OCI-LY7 (cell line): ENCODE measurements around the gene MBOAT2. TPM values are rescaled to one million over a fixed set of nuclear protein-coding genes. Genes with fewer than 3 reads are reported as not detected.
"Not testable (repeated sequence)": the region's sequence is repeated elsewhere in the genome, so short reads cannot be mapped to it uniquely, and the experiment has no call there.

Experiments used
- BruUV-seq: library from RNA; stranded (reverse); fragments of 400-500 nt; replicated peaks from 2 replicates; lab custom pipeline; 2021; lab: Mats Ljungman, UMichigan
- CTCF ChIA-PET: fragments of 300-600 bp; sonication (Branson Sonifier 250); formaldehyde crosslinking; loops from one replicate; lab custom pipeline; 2022; ENCODE audit warnings: antibody characterized with exemption; ENCODE audit not compliant: unreplicated experiment; lab: Charles Lee
- POLR2A ChIA-PET: fragments of 300-600 bp; sonication (Branson Sonifier 250); formaldehyde crosslinking; loops from one replicate; lab custom pipeline; 2022; ENCODE audit warnings: antibody characterized with exemption; lab: Charles Lee
- DNase-seq: peaks from one replicate; pipeline ENCODE4 v3.0.0-alpha.2; 2015; ENCODE audit warnings: low spot score
- H2AFZ ChIP-seq: fragments of 200-600 bp; sonication (generic), shearing (Covaris generic); 2 replicates; pipeline ENCODE4 v1.6.1; 2014; ENCODE audit warnings: mild to moderate bottlenecking, antibody characterized with exemption, low read length, moderate library complexity
- H3K27ac ChIP-seq: fragments of 200-600 bp; sonication (generic); 2 replicates; pipeline ENCODE4 v1.5.1; 2014; ENCODE audit warnings: mixed run types, low read depth, mild to moderate bottlenecking, moderate library complexity, low read length, inconsistent platforms; ENCODE audit not compliant: poor library complexity, severe bottlenecking
- H3K36me3 ChIP-seq: fragments of 200-600 bp; sonication (generic); 2 replicates; pipeline ENCODE4 v1.6.1; 2014; ENCODE audit warnings: mild to moderate bottlenecking, antibody characterized with exemption, low read length, moderate library complexity, mixed read lengths; ENCODE audit not compliant: insufficient read depth
- H3K4me1 ChIP-seq: fragments of 200-600 bp; sonication (generic); 2 replicates; pipeline ENCODE4 v1.5.1; 2014; ENCODE audit warnings: mild to moderate bottlenecking, low read length; ENCODE audit not compliant: insufficient read depth, poor library complexity, severe bottlenecking
- H3K4me2 ChIP-seq: fragments of 200-600 bp; sonication (generic); 2 replicates; pipeline ENCODE4 v1.6.1; 2014; ENCODE audit warnings: mild to moderate bottlenecking, low read length
- H3K4me3 ChIP-seq: fragments of 200-600 bp; sonication (generic); 2 replicates; pipeline ENCODE4 v1.5.1; 2014; ENCODE audit warnings: mild to moderate bottlenecking, low read depth, low read length; ENCODE audit not compliant: poor library complexity, severe bottlenecking
- H3K79me2 ChIP-seq: fragments of 200-600 bp; sonication (generic); 2 replicates; pipeline ENCODE4 v1.6.1; 2016; ENCODE audit warnings: low read depth, mild to moderate bottlenecking, low read length, moderate library complexity, mixed read lengths; ENCODE audit not compliant: insufficient read depth
- H3K9me2 ChIP-seq: fragments of 200-600 bp; sonication (generic); 2 replicates; pipeline ENCODE4 v1.6.1; 2016; ENCODE audit warnings: mild to moderate bottlenecking, low read length, mixed read lengths; ENCODE audit not compliant: insufficient read depth
- H3K9me3 ChIP-seq: fragments of 200-600 bp; sonication (generic); 2 replicates; pipeline ENCODE4 v1.6.1; 2014; ENCODE audit warnings: mild to moderate bottlenecking, mixed run types, low read length, mixed read lengths
- H4K20me1 ChIP-seq: fragments of 200-600 bp; sonication (generic); 2 replicates; pipeline ENCODE4 v1.6.1; 2014; ENCODE audit warnings: mild to moderate bottlenecking, antibody characterized with exemption, low read length, moderate library complexity, mixed read lengths; ENCODE audit not compliant: insufficient read depth
- CTCF ChIP-seq: fragments of 200-600 bp; sonication (generic); conservative IDR thresholded peaks from 2 replicates; pipeline ENCODE4 v1.5.1; 2014; ENCODE audit warnings: mild to moderate bottlenecking, antibody characterized with exemption, low read length, moderate library complexity, mixed read lengths
- EZH2phosphoT487 ChIP-seq: fragments of 200-600 bp; sonication (generic); IDR thresholded peaks from 2 replicates; pipeline ENCODE4 v1.6.1; 2018; ENCODE audit warnings: low read depth, borderline replicate concordance, mild to moderate bottlenecking, mixed run types, antibody characterized with exemption, low read length, moderate library complexity, mixed read lengths
- intact Hi-C: fragments of 100-400 bp; cut with micrococcal nuclease; formaldehyde crosslinking; loops from one replicate; pipeline ENCODE4 v1.10.0; 2022; ENCODE audit not compliant: unreplicated experiment
- total RNA-seq, 2 experiments: library from RNA; depleted of rRNA in 1 of 2; stranded (reverse); fragments of >200 nt in 1 of 2; shearing (Covaris generic) in 1 of 2; gene quantifications; 2 replicates each; pipeline ENCODE4 v1.2.3, GENCODE V29; 2014 to 2022

The MBOAT2 gene
- total RNA-seq, 2 experiments from 2014 or later = 0.28 to 0.93 TPM

GRCh38 chr2:9050122-9050809, 46.8 kb upstream of the MBOAT2 start:
- Histone ChIP-seq H2AFZ (no peak overlapping the region), H4K20me1 (no peaks in the 10 kb centered on the region), H3K79me2 (no peaks in the 10 kb centered on the region), H3K9me3 (no peaks in the 10 kb centered on the region), H3K4me1 (no peaks in the 10 kb centered on the region), H3K4me3 (no peak overlapping the region), H3K27ac (no peak overlapping the region), H3K36me3 (no peaks in the 10 kb centered on the region), H3K9me2 (no peaks in the 10 kb centered on the region), H3K4me2 (no peak overlapping the region)
- ChIA-PET POLR2A (interaction anchor here (0.6 kb wide), 1 partner anchor 459 kb away, joined by 3 read pairs; no protein-coding TSS in a partner anchor), CTCF (no interaction called here)
- no peak for TF ChIP-seq EZH2phosphoT487
- TF ChIP-seq CTCF = no peak
- no peak for DNase-seq
- no TSS peak for BruUV-seq
- intact Hi-C loops = no loop called here

DNA sequence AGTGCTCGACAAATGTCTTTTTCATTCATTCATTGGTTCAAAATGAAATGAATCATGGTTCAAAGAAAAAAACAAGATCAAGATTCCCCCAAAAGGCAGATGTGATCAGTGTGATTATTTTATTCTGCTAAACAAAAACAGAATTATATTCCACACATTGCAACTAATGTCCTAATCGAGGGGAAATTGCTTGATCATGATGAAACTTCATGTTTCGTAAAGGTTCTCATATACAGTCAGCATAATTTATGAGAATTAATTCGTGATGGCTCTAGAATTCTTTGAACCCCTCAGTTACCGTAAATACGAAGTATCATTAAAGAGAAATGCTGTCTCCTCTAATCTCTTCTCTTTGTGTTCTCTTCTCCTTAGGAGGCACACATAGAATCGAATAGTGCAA, 42.1 kb upstream of the MBOAT2 start:
- TF ChIP-seq CTCF (no peak), EZH2phosphoT487 (no peak)
- intact Hi-C loops = no loop called here

DNA sequence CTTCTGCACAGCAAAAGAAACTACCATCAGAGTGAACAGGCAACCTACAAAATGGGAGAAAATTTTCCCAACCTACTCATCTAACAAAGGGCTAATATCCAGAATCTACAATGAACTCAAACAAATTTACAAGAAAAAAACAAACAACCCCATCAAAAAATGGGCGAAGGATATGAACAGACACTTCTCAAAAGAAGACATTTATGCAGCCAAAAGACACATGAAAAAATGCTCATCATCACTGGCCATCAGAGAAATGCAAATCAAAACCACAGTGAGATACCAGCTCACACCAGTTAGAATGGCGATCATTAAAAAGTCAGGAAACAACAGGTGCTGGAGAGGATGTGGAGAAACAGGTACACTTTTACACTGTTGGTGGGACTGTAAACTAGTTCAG, 40.0 kb upstream of the MBOAT2 start:
- H3K4me2 ChIP-seq, CTCF ChIA-PET, H3K4me1 ChIP-seq, H3K27ac ChIP-seq, DNase-seq, POLR2A ChIA-PET, H4K20me1 ChIP-seq, H3K79me2 ChIP-seq, H2AFZ ChIP-seq, H3K4me3 ChIP-seq, H3K36me3 ChIP-seq, H3K9me2 ChIP-seq, H3K9me3 ChIP-seq, intact Hi-C loops, BruUV-seq: not testable (repeated sequence)

More for the DNA sequence above, 42.1 kb upstream of the MBOAT2 start:
- no peak overlapping the region for H3K4me3 ChIP-seq
- no peaks in the 10 kb centered on the region for H3K9me3 ChIP-seq
- no peaks in the 10 kb centered on the region for H3K9me2 ChIP-seq
- no TSS peak for BruUV-seq
- H3K27ac ChIP-seq = no peak overlapping the region
- no peaks in the 10 kb centered on the region for H4K20me1 ChIP-seq
- no peak for DNase-seq
- CTCF ChIA-PET = no interaction called here
- no peaks in the 10 kb centered on the region for H3K36me3 ChIP-seq
- POLR2A ChIA-PET = no interaction called here
- no peak overlapping the region for H3K4me2 ChIP-seq
- no peaks in the 10 kb centered on the region for H3K79me2 ChIP-seq
- no peak overlapping the region for H2AFZ ChIP-seq
- no peaks in the 10 kb centered on the region for H3K4me1 ChIP-seq
